Neural cell (in vitro differentiated cells): ENCODE results near the gene FETUB. TPM values are rescaled to one million over a fixed set of nuclear protein-coding genes. Genes with fewer than 3 reads are reported as not detected.

ENCODE experiments used
- H2AFZ ChIP-seq: fragments of 200-600, 300-800 bp; sonication (generic), shearing (Covaris generic); 2 replicates; pipeline ENCODE4 v1.6.0; 2014; ENCODE audit warnings: low read depth, mild to moderate bottlenecking, antibody characterized with exemption, low read length, moderate library complexity
- H3F3A ChIP-seq: fragments of 200-600 bp; shearing (Covaris generic); 2 replicates; pipeline ENCODE4 v1.6.1; 2016; ENCODE audit warnings: mild to moderate bottlenecking, moderate library complexity, mixed read lengths, antibody characterized with exemption, low read length; ENCODE audit not compliant: insufficient read depth, poor library complexity, severe bottlenecking
- H3K27ac ChIP-seq: fragments of 200-600, 300-800 bp; sonication (generic), shearing (Covaris generic); 2 replicates; pipeline ENCODE4 v1.5.1; 2014; ENCODE audit warnings: mild to moderate bottlenecking, low read length, moderate library complexity
- H3K27me3 ChIP-seq: fragments of 300-800, 200-600 bp; sonication (generic), shearing (Covaris generic); 2 replicates; pipeline ENCODE4 v1.6.0; 2014; ENCODE audit warnings: mild to moderate bottlenecking, low read depth, low read length, moderate library complexity; ENCODE audit not compliant: insufficient read depth
- H3K36me3 ChIP-seq: fragments of 300-800, 200-600 bp; sonication (generic), shearing (Covaris generic); 2 replicates; pipeline ENCODE4 v1.5.1; 2014; ENCODE audit warnings: mild to moderate bottlenecking, antibody characterized with exemption, low read length, moderate library complexity; ENCODE audit not compliant: insufficient read depth
- H3K4me2 ChIP-seq: fragments of 300-800, 200-600 bp; sonication (generic), shearing (Covaris generic); 2 replicates; pipeline ENCODE4 v1.6.0; 2014; ENCODE audit warnings: mild to moderate bottlenecking, low read length
- H3K4me3 ChIP-seq: fragments of 300-800, 200-600 bp; sonication (generic), shearing (Covaris generic); 2 replicates; pipeline ENCODE4 v1.5.1; 2014; ENCODE audit warnings: mild to moderate bottlenecking, low read length, moderate library complexity
- H3K79me2 ChIP-seq: fragments of 200-600 bp; shearing (Covaris generic); replicated peaks from 2 replicates; pipeline ENCODE4 v1.6.0; 2014; ENCODE audit warnings: mild to moderate bottlenecking, low read length, moderate library complexity; ENCODE audit not compliant: insufficient read depth
- H3K9ac ChIP-seq: fragments of 300-800, 200-600 bp; sonication (generic), shearing (Covaris generic); 2 replicates; pipeline ENCODE4 v1.6.1; 2016; ENCODE audit warnings: mild to moderate bottlenecking, low read length, mixed read lengths
- H3K9me2 ChIP-seq: fragments of 200-600 bp; shearing (Covaris generic); 2 replicates; pipeline ENCODE4 v1.6.1; 2016; ENCODE audit warnings: mild to moderate bottlenecking, low read length, mixed read lengths; ENCODE audit not compliant: insufficient read depth
- H3K9me3 ChIP-seq: fragments of 200-600, 300-800 bp; sonication (generic), shearing (Covaris generic); 2 replicates; pipeline ENCODE4 v1.6.1; 2016; ENCODE audit warnings: mild to moderate bottlenecking, mixed run types, low read length, moderate library complexity, mixed read lengths
- H4K20me1 ChIP-seq: fragments of 200-600 bp; shearing (Covaris generic); 2 replicates; pipeline ENCODE4 v1.6.1; 2016; ENCODE audit warnings: mild to moderate bottlenecking, mixed run types; ENCODE audit not compliant: insufficient read depth
- EP300 ChIP-seq: fragments of 450-650 bp; conservative IDR thresholded peaks from 2 replicates; pipeline ENCODE4 v1.6.1; 2014; ENCODE audit warnings: antibody characterized with exemption, mild to moderate bottlenecking, moderate library complexity; ENCODE audit not compliant: poor library complexity, severe bottlenecking
- EZH2 ChIP-seq: fragments of 200-600, 300-800 bp; shearing (Covaris generic), sonication (generic); IDR thresholded peaks from 2 replicates; pipeline ENCODE4 v1.6.1; 2014; ENCODE audit warnings: antibody characterized with exemption, low read length, borderline replicate concordance, mild to moderate bottlenecking; ENCODE audit not compliant: insufficient read depth, poor library complexity, severe bottlenecking
- MXI1 ChIP-seq: fragments of 450-650 bp; conservative IDR thresholded peaks from 2 replicates; pipeline ENCODE4 v1.6.1; 2014; ENCODE audit warnings: antibody characterized with exemption, mild to moderate bottlenecking; ENCODE audit not compliant: poor library complexity, severe bottlenecking
- POLR2AphosphoS5 ChIP-seq: IDR thresholded peaks from 2 replicates; pipeline ENCODE4 v1.6.1; 2012
- RAD21 ChIP-seq: fragments of 450-650 bp; conservative IDR thresholded peaks from 2 replicates; pipeline ENCODE4 v1.6.1; 2014; ENCODE audit warnings: antibody characterized with exemption, mild to moderate bottlenecking, moderate library complexity
- SMC3 ChIP-seq: fragments of 450-650 bp; conservative IDR thresholded peaks from 2 replicates; pipeline ENCODE4 v1.6.1; 2014; ENCODE audit warnings: antibody characterized with exemption, mild to moderate bottlenecking, moderate library complexity; ENCODE audit not compliant: poor library complexity
- TAF1 ChIP-seq: IDR thresholded peaks from 2 replicates; pipeline ENCODE4 v1.6.1; 2012; ENCODE audit warnings: low read depth
- polyA plus RNA-seq: library from polyadenylated mRNA; depleted of rRNA; stranded (reverse); fragments of >200 nt; gene quantifications from 2 replicates; pipeline ENCODE4 v1.2.3, GENCODE V29; 2014
- TF ChIP-seq, protein P1 (sequence below): IDR thresholded peaks from 2 replicates; pipeline ENCODE4 v1.6.1; 2012; ENCODE audit warnings: borderline replicate concordance
- TF ChIP-seq, protein P2 (sequence below): fragments of 450-650 bp; IDR thresholded peaks from 2 replicates; pipeline ENCODE4 v1.5.1; 2014; ENCODE audit warnings: antibody characterized with exemption, mild to moderate bottlenecking, moderate library complexity; ENCODE audit not compliant: poor library complexity, severe bottlenecking

Gene FETUB
- polyA plus RNA-seq, 1 donor from 2014 or later = not detected

DNA sequence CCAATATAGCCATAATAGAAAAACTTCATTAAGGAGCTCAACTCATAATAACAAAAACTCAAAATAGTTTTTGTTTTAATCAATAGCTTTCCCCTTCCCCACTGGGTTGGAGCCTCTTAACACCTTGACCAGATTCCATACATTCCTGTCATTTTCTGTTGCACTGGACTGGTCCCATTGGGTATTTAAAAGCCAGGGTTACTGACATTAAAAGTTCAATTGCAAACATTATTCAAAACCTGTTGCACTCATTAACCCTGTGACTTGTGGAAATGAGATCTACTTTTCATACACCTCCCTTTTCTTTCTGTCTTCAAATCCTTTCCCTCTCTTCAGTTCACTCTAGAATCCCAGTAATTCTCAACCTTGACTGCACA is 23.9 kb downstream of the FETUB start:
- TF ChIP-seq EZH2 (no peak), SMC3 (no peak)
- TF ChIP-seq, protein P1, sequence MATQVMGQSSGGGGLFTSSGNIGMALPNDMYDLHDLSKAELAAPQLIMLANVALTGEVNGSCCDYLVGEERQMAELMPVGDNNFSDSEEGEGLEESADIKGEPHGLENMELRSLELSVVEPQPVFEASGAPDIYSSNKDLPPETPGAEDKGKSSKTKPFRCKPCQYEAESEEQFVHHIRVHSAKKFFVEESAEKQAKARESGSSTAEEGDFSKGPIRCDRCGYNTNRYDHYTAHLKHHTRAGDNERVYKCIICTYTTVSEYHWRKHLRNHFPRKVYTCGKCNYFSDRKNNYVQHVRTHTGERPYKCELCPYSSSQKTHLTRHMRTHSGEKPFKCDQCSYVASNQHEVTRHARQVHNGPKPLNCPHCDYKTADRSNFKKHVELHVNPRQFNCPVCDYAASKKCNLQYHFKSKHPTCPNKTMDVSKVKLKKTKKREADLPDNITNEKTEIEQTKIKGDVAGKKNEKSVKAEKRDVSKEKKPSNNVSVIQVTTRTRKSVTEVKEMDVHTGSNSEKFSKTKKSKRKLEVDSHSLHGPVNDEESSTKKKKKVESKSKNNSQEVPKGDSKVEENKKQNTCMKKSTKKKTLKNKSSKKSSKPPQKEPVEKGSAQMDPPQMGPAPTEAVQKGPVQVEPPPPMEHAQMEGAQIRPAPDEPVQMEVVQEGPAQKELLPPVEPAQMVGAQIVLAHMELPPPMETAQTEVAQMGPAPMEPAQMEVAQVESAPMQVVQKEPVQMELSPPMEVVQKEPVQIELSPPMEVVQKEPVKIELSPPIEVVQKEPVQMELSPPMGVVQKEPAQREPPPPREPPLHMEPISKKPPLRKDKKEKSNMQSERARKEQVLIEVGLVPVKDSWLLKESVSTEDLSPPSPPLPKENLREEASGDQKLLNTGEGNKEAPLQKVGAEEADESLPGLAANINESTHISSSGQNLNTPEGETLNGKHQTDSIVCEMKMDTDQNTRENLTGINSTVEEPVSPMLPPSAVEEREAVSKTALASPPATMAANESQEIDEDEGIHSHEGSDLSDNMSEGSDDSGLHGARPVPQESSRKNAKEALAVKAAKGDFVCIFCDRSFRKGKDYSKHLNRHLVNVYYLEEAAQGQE = no peak
- Histone ChIP-seq H3K36me3 (no peaks in the 10 kb centered on the region), H3K79me2 (no peaks in the 10 kb centered on the region), H4K20me1 (no peaks in the 10 kb centered on the region), H3K27me3 (no peaks in the 10 kb centered on the region), H3F3A (peaks cover 4% of the 10 kb centered on the region), H2AFZ (no peak overlapping the region), H3K9me2 (no peaks in the 10 kb centered on the region), H3K9ac (no peak overlapping the region), H3K9me3 (no peaks in the 10 kb centered on the region), H3K4me2 (no peak overlapping the region), H3K4me3 (no peak overlapping the region), H3K27ac (peak overlapping the region; percentile 85)

DNA sequence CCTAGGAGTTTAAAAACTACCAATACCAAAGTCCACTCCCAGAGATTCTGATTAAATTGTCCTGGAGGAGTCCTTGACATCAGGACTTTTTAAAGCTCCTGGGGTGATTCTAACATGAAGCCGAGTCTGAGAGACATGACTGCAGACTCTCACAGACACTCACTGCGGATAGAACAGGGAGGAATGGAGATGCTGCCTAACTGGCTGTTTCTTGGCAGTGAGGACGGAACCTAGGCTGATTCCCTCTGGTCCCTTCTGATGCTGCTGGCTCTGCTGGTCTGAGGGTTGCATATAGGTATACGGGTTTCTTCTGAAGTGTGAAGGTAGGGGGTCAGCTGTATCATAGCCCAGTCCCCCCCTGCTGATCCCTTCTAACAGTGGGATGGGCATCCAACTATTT is 24.3 kb downstream of the FETUB start:
- H3K27ac ChIP-seq = peak overlapping the region; percentile 85
- no peak overlapping the region for H3K4me2 ChIP-seq
- no peaks in the 10 kb centered on the region for H3K9me3 ChIP-seq
- TF ChIP-seq, protein P1 = no peak
- no peak for TF ChIP-seq MXI1
- no peak for TF ChIP-seq TAF1
- TF ChIP-seq SMC3 = no peak
- TF ChIP-seq POLR2AphosphoS5 = no peak
- no peak for TF ChIP-seq EZH2
- no peak for TF ChIP-seq RAD21
- TF ChIP-seq, protein P2, sequence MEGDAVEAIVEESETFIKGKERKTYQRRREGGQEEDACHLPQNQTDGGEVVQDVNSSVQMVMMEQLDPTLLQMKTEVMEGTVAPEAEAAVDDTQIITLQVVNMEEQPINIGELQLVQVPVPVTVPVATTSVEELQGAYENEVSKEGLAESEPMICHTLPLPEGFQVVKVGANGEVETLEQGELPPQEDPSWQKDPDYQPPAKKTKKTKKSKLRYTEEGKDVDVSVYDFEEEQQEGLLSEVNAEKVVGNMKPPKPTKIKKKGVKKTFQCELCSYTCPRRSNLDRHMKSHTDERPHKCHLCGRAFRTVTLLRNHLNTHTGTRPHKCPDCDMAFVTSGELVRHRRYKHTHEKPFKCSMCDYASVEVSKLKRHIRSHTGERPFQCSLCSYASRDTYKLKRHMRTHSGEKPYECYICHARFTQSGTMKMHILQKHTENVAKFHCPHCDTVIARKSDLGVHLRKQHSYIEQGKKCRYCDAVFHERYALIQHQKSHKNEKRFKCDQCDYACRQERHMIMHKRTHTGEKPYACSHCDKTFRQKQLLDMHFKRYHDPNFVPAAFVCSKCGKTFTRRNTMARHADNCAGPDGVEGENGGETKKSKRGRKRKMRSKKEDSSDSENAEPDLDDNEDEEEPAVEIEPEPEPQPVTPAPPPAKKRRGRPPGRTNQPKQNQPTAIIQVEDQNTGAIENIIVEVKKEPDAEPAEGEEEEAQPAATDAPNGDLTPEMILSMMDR = no peak
- TF ChIP-seq EP300 = no peak
- peaks cover 4% of the 10 kb centered on the region for H3F3A ChIP-seq
- H3K9me2 ChIP-seq = no peaks in the 10 kb centered on the region
- no peak overlapping the region for H3K4me3 ChIP-seq
- no peaks in the 10 kb centered on the region for H3K79me2 ChIP-seq
- H3K36me3 ChIP-seq = no peaks in the 10 kb centered on the region
- H4K20me1 ChIP-seq = no peaks in the 10 kb centered on the region
- H3K27me3 ChIP-seq = no peaks in the 10 kb centered on the region
- no peak overlapping the region for H3K9ac ChIP-seq
- H2AFZ ChIP-seq = no peak overlapping the region
